ENCODE data around the gene GAL3ST1.
"Not testable (repeated sequence)": the region's sequence is repeated elsewhere in the genome, so short reads cannot be mapped to it uniquely, and the experiment has no call there.

Gene GAL3ST1

DNA sequence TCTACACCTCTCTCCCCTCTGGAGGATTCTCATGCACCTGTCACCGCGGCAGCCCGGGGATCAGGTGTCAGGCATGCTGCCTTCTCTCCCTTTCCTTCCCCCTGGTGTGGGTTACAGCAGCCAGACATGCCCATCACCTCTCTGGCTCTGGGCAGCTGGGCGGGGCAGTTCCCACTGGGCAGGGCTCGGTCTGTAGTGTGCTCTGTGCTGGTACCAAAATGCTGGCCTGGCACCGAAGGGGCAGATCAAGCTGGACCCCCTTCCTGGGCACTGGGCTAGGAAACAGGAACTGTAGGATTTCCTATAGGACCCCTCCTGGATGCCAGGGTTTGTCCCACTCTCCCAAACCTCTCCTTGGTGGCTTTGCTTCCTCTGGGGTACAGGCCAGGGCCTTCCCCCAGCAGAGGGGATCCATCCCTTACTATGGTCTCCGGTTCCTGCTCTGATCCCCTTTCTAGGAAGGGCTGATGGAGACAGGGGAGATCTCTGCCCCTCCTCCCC lies 821 bp downstream of the GAL3ST1 start:
- TF ChIP-seq, protein P1, sequence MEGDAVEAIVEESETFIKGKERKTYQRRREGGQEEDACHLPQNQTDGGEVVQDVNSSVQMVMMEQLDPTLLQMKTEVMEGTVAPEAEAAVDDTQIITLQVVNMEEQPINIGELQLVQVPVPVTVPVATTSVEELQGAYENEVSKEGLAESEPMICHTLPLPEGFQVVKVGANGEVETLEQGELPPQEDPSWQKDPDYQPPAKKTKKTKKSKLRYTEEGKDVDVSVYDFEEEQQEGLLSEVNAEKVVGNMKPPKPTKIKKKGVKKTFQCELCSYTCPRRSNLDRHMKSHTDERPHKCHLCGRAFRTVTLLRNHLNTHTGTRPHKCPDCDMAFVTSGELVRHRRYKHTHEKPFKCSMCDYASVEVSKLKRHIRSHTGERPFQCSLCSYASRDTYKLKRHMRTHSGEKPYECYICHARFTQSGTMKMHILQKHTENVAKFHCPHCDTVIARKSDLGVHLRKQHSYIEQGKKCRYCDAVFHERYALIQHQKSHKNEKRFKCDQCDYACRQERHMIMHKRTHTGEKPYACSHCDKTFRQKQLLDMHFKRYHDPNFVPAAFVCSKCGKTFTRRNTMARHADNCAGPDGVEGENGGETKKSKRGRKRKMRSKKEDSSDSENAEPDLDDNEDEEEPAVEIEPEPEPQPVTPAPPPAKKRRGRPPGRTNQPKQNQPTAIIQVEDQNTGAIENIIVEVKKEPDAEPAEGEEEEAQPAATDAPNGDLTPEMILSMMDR (IDR thresholded peaks at IDR 0.05; ENCODE audit: control insufficient read depth, extremely low read depth, insufficient read depth) = no peak
- H3K4me3 ChIP-seq (ENCODE audit: low read depth, low read length) = no peak overlapping the region
- DNase-seq (ENCODE audit: low read depth) = no peak

DNA sequence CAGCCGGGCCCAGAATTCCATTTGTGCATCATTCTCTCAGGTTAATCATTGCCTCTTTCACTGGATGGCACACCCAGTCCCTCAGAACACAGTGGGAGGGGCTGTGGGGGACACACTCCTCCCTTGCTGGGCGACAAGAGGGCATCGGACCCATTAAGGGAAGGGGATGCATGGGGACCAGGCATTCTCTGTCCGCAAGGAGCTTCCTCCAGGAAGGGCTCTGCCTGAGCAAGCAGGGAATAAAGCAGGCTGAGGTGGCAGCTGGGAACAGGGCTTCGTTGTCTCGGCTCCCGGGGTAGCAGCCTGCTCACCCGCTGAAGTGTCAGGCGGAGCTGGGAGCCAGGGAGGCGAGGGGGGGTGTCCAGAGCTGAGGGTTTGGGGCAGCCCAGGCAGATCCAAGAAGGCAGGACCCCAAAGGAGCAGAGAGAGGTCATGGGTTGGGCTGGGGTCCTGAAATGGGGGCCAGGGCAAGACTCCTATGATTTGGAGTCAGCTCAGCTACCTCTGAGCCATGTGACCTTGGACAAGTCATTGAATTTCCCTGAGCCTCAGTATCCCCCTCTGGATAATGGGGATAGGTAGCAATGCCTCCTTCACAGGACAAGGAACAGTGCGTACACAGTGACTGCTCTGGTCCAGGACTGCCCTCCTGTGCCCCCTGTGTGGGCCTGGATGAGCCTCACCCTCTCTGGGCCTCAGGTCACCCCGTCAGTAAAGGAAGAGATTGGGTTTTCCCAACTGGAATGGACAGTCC lies 1.4 kb downstream of the GAL3ST1 start:
- no peak for DNase-seq (ENCODE audit: low read depth)
- H3K4me3 ChIP-seq (ENCODE audit: low read depth, low read length) = no peak overlapping the region
- TF ChIP-seq, protein P1 (IDR thresholded peaks at IDR 0.05; ENCODE audit: control insufficient read depth, extremely low read depth, insufficient read depth) = no peak

DNA sequence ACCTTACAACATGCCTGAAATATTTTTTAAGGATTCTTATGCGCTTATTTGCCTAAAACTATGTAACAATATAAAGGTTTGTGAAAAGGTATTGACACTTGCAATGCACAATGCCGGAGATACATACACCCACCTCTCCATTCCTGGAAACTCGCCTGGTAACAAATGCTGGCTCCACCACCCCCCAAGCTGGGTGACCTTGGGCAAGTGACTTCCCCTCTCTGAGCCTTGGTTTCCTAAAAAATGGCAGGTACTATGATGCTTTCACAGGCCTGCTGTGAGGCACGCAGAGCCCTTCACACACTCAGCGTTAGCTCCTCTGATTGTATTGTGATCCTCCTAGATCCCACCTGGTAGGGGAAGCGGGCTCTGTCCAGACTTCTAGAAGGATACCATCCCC lies 2.3 kb downstream of the GAL3ST1 start:
- TF ChIP-seq, protein P1 (IDR thresholded peaks at IDR 0.05; ENCODE audit: control insufficient read depth, extremely low read depth, insufficient read depth) = no peak
- H3K4me3 ChIP-seq (ENCODE audit: low read depth, low read length) = no peak overlapping the region
- DNase-seq (ENCODE audit: low read depth) = no peak

DNA sequence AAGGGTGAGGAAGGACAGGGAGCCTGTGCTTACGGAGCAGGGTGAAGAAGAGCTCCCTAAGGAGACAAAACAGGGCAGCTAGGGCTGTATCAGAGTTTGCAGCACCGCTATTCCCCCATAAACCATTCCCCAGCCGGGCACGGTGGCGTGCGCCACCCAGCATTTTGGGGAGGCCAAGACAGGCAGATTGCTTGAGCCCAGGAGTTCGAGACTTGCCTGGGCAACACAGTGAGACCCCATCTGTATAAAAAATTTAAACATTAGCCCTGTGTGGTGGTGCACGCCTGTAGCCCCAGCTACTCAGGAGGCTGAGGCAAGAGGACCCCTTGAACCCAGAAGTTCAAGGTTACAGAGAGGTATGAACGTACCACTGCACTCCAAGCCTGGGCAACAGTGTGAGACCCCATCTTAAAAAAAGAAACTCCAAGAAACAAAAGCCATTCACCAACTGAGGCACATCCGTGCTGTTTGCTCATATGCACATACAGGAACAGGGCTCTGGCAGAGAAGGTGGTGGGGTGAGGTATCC lies 4.7 kb downstream of the GAL3ST1 start:
- DNase-seq (ENCODE audit: low read depth) = no peak
- TF ChIP-seq, protein P1 (IDR thresholded peaks at IDR 0.05; ENCODE audit: control insufficient read depth, extremely low read depth, insufficient read depth) = no peak
- no peak overlapping the region for H3K4me3 ChIP-seq (ENCODE audit: low read depth, low read length)

DNA sequence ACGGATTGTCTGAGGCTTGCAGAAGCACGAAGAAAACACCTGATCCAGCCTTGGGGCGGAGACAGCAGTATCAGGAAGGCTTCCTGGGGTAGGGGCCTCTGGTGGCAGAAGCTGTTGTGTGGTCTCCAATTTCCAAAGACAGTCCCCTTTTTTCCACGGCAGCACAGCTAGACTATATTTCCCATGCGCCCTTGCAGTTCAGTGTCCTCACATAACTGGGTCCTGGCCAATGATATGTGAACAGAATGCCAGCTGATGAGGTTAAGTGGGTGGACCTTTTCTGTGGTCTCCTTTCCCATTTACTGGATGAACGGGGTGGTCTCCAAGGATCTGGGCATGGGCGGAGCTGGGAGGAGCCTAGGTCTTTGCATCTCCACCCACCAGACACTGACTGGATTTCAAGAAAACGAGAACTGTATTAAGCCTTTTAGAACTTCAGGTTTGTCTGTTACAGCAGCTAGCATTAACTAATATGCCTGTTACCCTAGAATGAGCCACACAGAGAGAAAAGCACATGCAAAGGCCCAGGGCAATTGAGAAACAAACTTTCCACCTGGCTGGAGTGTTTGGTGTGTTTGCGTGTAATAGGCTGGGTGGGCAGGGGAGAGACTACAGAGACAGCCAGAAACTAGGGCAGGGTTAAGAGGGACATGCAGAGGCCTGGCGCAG lies 6.2 kb downstream of the GAL3ST1 start:
- H3K4me3 ChIP-seq (ENCODE audit: low read depth, low read length) = no peak overlapping the region
- TF ChIP-seq, protein P1 (IDR thresholded peaks at IDR 0.05; ENCODE audit: control insufficient read depth, extremely low read depth, insufficient read depth) = no peak
- DNase-seq (ENCODE audit: low read depth) = no peak

DNA sequence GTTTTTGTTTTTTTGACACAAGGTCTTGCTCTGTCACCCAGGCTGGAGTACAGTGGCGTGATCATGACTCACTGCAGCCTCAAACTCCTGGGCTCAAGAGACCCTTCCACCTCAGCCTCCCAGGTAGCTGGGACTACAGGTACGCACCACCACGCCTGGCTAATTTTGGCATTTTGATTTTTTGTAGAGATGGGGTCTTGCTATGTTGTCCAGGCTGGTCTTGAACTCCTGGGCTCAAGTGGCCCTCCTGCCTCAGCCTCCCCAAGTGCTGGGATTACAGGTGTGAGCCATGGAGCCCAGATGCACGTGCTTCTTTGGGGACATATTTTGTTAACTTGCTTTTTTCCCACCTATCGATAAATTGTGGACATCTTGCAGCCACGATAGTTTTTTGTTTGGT lies 7.2 kb downstream of the GAL3ST1 start:
- not testable (repeated sequence) for DNase-seq (ENCODE audit: low read depth); H3K4me3 ChIP-seq (ENCODE audit: low read depth, low read length)

DNA sequence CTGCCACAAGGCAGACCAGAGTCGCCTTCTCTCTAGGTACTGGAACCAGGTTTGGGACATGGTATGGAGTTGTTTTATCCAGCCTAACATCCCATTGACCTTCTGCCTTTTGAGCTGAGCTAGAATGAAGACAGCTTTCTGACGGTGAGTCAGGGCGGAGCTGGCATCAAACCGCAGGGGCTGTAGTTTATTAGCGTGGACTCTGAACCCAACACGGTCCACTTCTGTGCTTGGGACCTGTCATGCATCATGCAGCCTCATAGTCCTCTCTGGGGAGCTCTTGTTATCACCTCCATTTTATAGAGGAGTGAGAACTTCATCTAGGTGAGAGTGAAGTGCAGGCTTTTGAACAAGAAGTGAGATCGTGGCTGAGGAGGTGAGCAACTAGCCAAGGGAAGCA lies 8.3 kb downstream of the GAL3ST1 start:
- TF ChIP-seq, protein P1 (IDR thresholded peaks at IDR 0.05; ENCODE audit: control insufficient read depth, extremely low read depth, insufficient read depth) = no peak
- no peak for DNase-seq (ENCODE audit: low read depth)
- no peak overlapping the region for H3K4me3 ChIP-seq (ENCODE audit: low read depth, low read length)
